Subcutaneous abdominal adipose tissue (tissue), 5 donors: ENCODE data around the gene AP3S2.
"Not testable (repeated sequence)": the region's sequence is repeated elsewhere in the genome, so short reads cannot be mapped to it uniquely, and the experiment has no call there.

Experiments
- H3K27ac ChIP-seq: one replicate; pipeline ENCODE4 v1.7.0; 2013; ENCODE audit warnings: low read depth, mild to moderate bottlenecking, inconsistent platforms, low read length, moderate library complexity
- H3K27me3 ChIP-seq, 5 donors: one replicate each; pipeline ENCODE4 v1.7.0; 2013; ENCODE audit warnings: low read length in 5 of 5, inconsistent platforms in 1 of 5; ENCODE audit not compliant: control insufficient read depth in 5 of 5, insufficient read depth in 4 of 5
- H3K36me3 ChIP-seq, 5 donors: one replicate each; pipeline ENCODE4 v1.7.0; 2013; ENCODE audit warnings: low read length in 5 of 5; ENCODE audit not compliant: control insufficient read depth in 5 of 5, insufficient read depth in 5 of 5
- H3K4me1 ChIP-seq, 5 donors: one replicate each; pipeline ENCODE4 v1.7.0; 2013; ENCODE audit warnings: low read length in 5 of 5, mild to moderate bottlenecking in 3 of 5, moderate library complexity in 1 of 5; ENCODE audit not compliant: control insufficient read depth in 5 of 5, insufficient read depth in 5 of 5
- H3K4me3 ChIP-seq, 5 donors: one replicate each; pipeline ENCODE4 v1.7.0; 2013; ENCODE audit warnings: low read length in 5 of 5, low read depth in 1 of 5
- H3K9ac ChIP-seq, 5 donors: one replicate each; pipeline ENCODE4 v1.7.0; 2013; ENCODE audit warnings: low read length in 5 of 5, mild to moderate bottlenecking in 4 of 5, moderate library complexity in 3 of 5
- H3K9me3 ChIP-seq, 5 donors: one replicate each; pipeline ENCODE4 v1.7.0; 2013; ENCODE audit warnings: low read length in 5 of 5; ENCODE audit not compliant: control insufficient read depth in 5 of 5
- donor health status: healthy.
- donor health status: healthy.
- donor health status: healthy.
- donor health status: healthy.
- donor health status: healthy.

The AP3S2 gene

DNA sequence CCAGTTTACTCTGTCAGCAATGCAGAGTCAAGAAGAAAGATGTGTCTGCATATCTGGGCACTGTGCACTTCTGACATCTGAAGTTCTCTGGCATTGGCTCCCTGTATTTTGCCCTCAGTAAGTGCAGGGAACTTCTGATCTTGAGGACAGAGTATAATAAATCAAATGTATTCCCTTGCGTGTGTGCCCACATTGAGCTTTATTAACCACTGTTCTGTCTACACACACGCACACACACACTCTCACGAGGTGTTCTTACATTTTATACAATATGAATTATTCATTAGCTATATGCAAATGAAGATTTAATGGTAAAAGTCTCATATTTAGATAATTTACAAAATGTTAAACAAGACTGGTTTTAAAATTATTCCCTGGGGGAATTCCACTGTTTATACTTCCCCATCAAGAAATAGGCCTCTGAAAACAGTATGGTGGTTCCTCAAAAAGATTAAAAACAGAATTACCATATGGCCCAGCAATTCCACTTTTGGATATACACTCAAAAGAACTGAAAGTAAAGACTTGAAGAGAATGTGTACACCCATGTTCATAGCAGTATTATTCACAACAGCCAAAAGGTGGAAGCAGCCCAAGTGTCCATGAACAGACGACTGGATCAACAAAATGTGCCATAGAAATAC, 54.5 kb downstream of the AP3S2 start:
- Histone ChIP-seq H3K4me1 (peaks cover 9 to 50% (median 38%) of the 10 kb centered on the region in 5 donors), H3K9ac (peak overlapping the region in 1 of 5 donors; percentile 4), H3K36me3 (peaks cover 9 to 37% (median 28%) of the 10 kb centered on the region in 5 donors), H3K27ac (peak overlapping the region; percentile 98), H3K9me3 (no peaks in the 10 kb centered on the region), H3K27me3 (no peaks in the 10 kb centered on the region), H3K4me3 (no peak overlapping the region)

DNA sequence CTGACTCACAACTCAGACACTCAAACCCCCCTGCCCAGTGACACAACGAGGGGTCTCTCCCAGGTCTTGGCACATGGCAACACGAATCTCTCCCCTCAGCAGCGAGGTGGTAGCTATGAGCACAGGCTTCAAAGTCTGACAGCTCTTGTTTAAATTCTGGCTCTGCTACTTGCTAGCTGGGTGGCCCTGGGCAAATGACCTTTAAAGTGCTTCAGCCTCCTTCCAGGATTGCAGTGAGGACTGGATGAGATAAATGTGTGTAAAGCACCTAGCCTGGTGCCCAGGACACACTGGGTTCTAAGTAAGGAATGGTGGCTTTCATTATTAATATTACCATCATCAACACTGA, 56.0 kb downstream of the AP3S2 start:
- peaks cover 9 to 50% (median 38%) of the 10 kb centered on the region in 5 donors for H3K4me1 ChIP-seq
- no peak overlapping the region for H3K4me3 ChIP-seq
- H3K27ac ChIP-seq = peak overlapping the region; percentile 98
- peak overlapping the region in 2 of 5 donors; percentile 12 to 82 for H3K9ac ChIP-seq
- no peaks in the 10 kb centered on the region for H3K27me3 ChIP-seq
- H3K9me3 ChIP-seq = no peaks in the 10 kb centered on the region
- peaks cover 15 to 45% (median 41%) of the 10 kb centered on the region in 5 donors for H3K36me3 ChIP-seq

DNA sequence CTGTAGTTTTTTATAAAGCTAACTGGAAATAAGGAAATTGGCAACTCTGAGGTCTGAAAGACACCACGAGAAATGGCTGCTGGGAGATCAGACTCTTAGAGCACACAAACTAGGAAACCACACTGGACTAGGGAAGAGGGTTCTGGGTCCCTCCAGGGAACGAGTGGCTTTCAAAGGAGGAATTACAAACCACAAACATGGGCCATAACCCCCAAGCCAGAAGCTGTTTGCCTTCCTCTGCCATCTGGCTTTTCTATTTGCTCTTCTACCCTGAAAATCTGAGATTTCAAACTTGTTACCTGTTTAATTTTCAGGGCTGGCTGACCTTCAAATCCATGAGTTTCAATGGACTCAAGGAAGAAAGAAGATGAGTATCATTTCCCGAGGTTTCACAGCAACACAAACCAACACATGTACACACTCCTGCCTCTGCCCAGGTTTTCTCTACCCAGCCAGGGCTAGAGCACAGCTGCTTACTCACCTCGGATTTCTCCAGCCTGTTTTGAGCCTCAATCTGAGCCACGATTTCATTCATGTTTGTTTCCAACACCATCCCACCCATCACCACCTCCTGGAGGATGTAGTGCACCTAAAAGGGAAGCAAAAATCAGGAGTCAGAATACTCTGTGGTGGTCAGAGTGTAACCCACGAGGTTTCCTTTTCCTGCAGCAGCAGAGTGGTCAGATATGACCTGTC, 56.5 kb downstream of the AP3S2 start:
- peak overlapping the region; percentile 12 to 82 (median 56) for H3K9ac ChIP-seq
- peak overlapping the region; percentile 98 for H3K27ac ChIP-seq
- H3K36me3 ChIP-seq = peaks cover 15 to 48% (median 43%) of the 10 kb centered on the region in 5 donors
- H3K4me3 ChIP-seq = peak overlapping the region in 3 of 5 donors; percentile 26 to 32 (median 27)
- no peaks in the 10 kb centered on the region for H3K27me3 ChIP-seq
- no peaks in the 10 kb centered on the region for H3K9me3 ChIP-seq
- peaks cover 9 to 50% (median 38%) of the 10 kb centered on the region in 5 donors for H3K4me1 ChIP-seq

DNA sequence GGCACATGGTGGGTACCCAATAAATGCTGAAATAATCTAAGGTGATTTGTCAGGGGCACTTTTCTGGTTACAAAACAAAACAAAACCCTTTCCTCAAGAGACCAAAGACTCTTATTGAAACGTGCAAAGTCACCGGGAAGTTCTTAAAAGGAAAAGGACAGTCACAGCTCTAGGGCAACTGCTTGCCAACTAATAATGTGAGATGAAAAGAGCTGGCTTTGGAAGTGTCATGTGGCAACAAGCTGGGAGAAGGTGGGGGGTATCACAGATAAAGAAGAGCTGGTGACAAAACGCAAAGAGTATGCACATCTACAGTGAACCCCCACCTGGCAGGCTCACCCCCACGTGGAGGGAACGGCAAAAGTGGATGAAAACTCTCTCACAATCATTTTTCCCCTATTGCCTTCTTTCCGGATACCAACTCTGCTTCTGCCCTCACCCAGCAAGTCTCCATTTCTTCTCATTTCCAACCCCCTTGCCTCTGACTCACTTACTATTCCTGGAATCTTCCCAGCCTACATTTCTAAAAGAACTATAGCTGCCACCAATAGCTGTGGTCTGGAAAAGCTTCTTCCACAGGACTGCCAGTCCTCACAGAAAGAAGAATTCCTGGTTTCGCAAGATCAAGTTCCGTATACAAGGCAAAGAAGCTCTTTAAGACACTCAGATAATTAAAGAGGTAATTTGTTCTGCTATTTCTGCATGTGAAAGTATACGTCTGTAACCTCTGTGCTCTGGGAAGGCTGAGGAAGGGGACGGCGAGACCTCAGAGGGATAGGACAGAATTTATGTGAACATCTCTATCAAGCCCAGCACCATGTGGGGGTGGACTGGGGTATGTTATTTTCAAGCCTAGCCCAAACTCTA, 57.3 kb downstream of the AP3S2 start:
- Histone ChIP-seq H3K36me3 (peaks cover 15 to 55% (median 43%) of the 10 kb centered on the region in 5 donors), H3K4me3 (peak overlapping the region in 3 of 5 donors; percentile 27 to 37 (median 32)), H3K27ac (peak overlapping the region; percentile 98), H3K9ac (peak overlapping the region; percentile 16 to 82 (median 56)), H3K4me1 (peaks cover 9 to 51% (median 38%) of the 10 kb centered on the region in 5 donors), H3K9me3 (no peaks in the 10 kb centered on the region), H3K27me3 (no peaks in the 10 kb centered on the region)

DNA sequence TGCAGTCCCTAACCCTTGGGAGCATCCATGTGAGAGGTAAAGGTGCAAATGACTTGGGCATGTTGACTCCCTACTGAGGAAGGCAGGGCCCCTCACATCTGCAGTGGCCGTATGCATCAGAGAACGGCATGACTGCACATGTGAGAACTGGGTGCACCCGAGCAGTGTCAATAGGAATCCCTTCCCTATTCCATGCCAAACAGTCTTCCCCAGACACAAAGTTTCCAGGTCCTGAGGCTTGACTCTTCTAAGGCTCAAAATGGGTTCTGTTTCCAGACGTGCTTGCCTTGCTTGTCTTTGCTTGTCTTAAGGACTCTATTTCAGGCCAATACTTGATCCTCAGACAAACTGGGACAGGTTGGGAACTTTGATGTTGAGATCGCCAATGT, 58.6 kb downstream of the AP3S2 start:
- H3K4me1 ChIP-seq = peaks cover 9 to 53% (median 38%) of the 10 kb centered on the region in 5 donors
- H3K9ac ChIP-seq = peak overlapping the region in 1 of 5 donors; percentile 23
- no peaks in the 10 kb centered on the region for H3K9me3 ChIP-seq
- H3K4me3 ChIP-seq = no peak overlapping the region
- peaks cover 6 to 56% (median 43%) of the 10 kb centered on the region in 5 donors for H3K36me3 ChIP-seq
- no peaks in the 10 kb centered on the region for H3K27me3 ChIP-seq
- peak overlapping the region; percentile 98 for H3K27ac ChIP-seq

DNA sequence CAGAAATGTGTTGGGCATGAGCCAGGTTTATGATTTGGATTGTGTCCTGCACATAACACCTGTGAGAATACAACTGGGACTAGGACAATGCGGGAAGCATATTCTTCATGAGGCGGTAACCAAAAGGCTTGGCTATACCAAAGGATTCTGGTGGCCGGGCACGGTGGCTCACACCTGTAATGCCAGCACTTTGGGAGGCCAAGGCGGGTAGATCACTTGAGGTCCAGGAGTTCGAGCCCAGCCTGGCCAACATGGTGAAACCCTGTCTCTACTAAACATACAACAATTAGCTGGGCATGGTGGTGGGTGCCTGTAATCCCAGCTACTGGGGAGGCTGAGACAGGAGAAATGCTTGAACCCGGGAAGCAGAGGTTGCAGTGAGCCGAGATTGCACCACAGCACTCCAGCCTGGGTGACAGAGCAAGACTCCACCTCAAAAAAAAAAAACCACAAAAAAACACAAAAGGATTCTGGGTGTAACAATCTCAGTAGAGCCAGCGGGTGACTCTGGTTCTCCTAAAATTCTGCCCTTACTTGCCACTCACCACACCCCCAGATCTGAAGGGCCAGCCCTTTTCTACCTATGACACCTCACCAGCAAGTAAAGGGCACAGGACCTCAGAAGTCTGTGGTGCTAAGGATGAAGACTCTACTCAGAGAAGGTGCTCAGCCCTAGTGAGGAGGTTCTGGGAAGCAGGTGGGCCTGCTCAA, 59.2 kb downstream of the AP3S2 start:
- H3K9me3 ChIP-seq, H3K4me3 ChIP-seq, H3K27me3 ChIP-seq: not testable (repeated sequence)
- H3K27ac ChIP-seq = peak overlapping the region; percentile 98
- H3K9ac ChIP-seq = peak overlapping the region in 1 of 5 donors; percentile 23
- peaks cover 6 to 56% (median 41%) of the 10 kb centered on the region in 5 donors for H3K36me3 ChIP-seq
- peaks cover 9 to 48% (median 38%) of the 10 kb centered on the region in 5 donors for H3K4me1 ChIP-seq

DNA sequence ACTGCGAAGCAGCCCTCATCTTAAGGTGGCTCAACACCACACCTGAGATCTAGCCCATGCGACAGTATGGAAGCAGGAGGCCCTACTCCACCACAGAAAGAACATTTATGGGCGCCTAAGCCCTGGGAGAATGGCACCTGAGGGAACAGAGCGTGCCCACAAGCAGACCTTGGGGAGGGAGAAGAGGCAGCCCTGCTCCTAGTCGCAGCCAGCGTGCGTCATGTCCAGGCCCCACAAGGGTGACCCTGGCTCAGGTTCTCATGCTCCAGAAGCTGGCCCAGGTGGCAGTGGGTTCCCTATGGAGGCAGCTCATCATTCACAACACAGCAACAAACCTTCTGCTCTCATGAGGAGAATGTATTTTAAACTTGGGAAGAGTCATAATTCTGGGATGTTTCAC, 59.8 kb downstream of the AP3S2 start:
- peaks cover 13 to 48% (median 38%) of the 10 kb centered on the region in 5 donors for H3K4me1 ChIP-seq
- peaks cover 6 to 56% (median 41%) of the 10 kb centered on the region in 5 donors for H3K36me3 ChIP-seq
- no peak overlapping the region for H3K4me3 ChIP-seq
- H3K27me3 ChIP-seq = no peaks in the 10 kb centered on the region
- no peak overlapping the region for H3K9ac ChIP-seq
- H3K27ac ChIP-seq = no peak overlapping the region
- no peaks in the 10 kb centered on the region for H3K9me3 ChIP-seq

DNA sequence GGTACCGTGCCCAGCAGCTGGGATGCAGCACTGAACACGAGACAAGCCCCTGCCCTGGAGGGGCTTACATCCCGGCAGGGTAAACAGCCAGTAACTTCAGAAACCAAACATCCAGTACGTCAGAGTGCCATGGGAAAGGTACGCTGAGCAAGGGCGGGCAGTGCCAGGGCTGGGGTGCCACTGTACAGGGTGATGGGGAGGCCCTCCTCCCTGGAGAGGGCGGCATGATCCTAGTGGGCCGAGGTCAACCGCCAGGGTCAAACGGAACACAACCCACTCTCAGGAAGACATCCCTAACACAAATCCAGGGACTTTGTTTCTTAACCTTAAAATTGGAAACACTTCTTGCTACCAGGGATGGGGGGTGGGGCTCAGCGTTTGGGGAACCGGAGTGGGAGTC, 63.2 kb downstream of the AP3S2 start:
- Histone ChIP-seq H3K27me3 (no peaks in the 10 kb centered on the region), H3K27ac (no peak overlapping the region), H3K9me3 (no peaks in the 10 kb centered on the region), H3K4me1 (peaks cover 15 to 37% (median 23%) of the 10 kb centered on the region in 5 donors), H3K4me3 (no peak overlapping the region), H3K36me3 (peaks cover 6 to 43% (median 31%) of the 10 kb centered on the region in 5 donors), H3K9ac (no peak overlapping the region)

DNA sequence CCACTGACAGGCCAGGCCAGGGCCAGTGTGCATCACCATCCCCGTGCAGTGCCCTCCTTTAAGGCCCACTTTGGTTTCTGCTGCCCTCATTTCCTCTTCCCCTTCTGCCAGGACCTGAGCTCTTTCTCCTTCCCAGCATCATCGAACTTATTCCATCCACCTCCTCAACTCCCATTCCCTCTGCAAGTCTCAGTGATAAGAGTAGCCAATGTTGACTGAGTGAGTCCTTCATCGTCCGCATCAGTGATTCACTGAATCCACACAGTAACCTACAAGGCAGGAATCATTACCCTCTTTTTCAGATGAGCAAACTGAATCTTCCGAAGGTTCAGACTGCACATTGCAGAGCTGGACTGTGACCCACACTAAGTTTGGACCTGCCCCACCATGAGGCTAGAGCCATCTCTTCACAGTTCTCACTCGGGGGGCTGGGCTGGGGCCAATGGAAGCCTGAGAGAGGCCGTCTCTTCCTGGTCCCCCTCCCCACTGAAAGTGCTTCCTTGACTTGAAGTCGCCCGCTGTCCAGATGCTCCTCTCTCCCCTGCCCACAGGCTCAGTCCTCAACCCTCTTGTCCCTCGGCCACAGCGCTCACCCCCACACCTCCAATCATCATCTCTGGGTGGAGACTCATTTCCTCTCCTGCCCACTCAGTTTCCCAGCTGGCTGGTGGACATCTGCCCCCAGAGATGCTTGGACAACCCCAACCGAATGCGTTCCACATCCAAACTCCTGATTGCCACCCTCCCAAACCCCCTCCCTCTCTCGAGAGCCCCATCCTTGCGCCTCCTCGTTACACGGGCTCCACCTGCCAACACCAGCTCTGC, 64.0 kb downstream of the AP3S2 start:
- H3K9me3 ChIP-seq = no peaks in the 10 kb centered on the region
- H3K4me1 ChIP-seq = peaks cover 15 to 33% (median 23%) of the 10 kb centered on the region in 5 donors
- H3K36me3 ChIP-seq = peaks cover 6 to 35% (median 26%) of the 10 kb centered on the region in 5 donors
- H3K9ac ChIP-seq = no peak overlapping the region
- H3K27ac ChIP-seq = peak overlapping the region; percentile 51
- no peaks in the 10 kb centered on the region for H3K27me3 ChIP-seq
- no peak overlapping the region for H3K4me3 ChIP-seq
